Duodenal mucosa (tissue), 2 donors: ENCODE data around the gene OR2M4.

Source experiments
- H3K27ac ChIP-seq: one replicate; pipeline ENCODE4 v1.7.0; 2013; ENCODE audit warnings: low read depth, low read length
- H3K27me3 ChIP-seq, 2 donors: one replicate each; pipeline ENCODE4 v1.7.0; 2013; ENCODE audit warnings: low read length in 2 of 2, control low read depth in 1 of 2; ENCODE audit not compliant: insufficient read depth in 2 of 2, control insufficient read depth in 1 of 2
- H3K36me3 ChIP-seq, 2 donors: one replicate each; pipeline ENCODE4 v1.7.0; 2013; ENCODE audit warnings: low read length in 2 of 2, control low read depth in 1 of 2; ENCODE audit not compliant: insufficient read depth in 2 of 2, control insufficient read depth in 1 of 2
- H3K4me1 ChIP-seq, 2 donors: one replicate each; pipeline ENCODE4 v1.7.0; 2013; ENCODE audit warnings: low read length in 2 of 2, control low read depth in 1 of 2; ENCODE audit not compliant: insufficient read depth in 2 of 2, control insufficient read depth in 1 of 2
- H3K4me3 ChIP-seq, 2 donors: one replicate each; pipeline ENCODE4 v1.7.0; 2013; ENCODE audit warnings: low read length in 2 of 2, low read depth in 1 of 2
- H3K9ac ChIP-seq, 2 donors: one replicate each; pipeline ENCODE4 v1.7.0; 2013; ENCODE audit warnings: low read length in 2 of 2, low read depth in 1 of 2
- H3K9me3 ChIP-seq, 2 donors: one replicate each; pipeline ENCODE4 v1.7.0; 2013; ENCODE audit warnings: low read length in 2 of 2, control low read depth in 1 of 2; ENCODE audit not compliant: control insufficient read depth in 1 of 2

The OR2M4 gene, protein sequence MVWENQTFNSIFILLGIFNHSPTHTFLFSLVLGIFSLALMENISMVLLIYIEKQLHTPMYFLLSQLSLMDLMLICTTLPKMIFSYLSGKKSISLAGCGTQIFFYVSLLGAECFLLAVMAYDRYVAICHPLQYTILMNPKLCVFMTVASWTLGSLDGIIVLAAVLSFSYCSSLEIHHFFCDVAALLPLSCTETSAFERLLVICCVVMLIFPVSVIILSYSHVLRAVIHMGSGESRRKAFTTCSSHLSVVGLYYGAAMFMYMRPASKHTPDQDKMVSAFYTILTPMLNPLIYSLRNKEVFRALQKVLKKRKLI

DNA sequence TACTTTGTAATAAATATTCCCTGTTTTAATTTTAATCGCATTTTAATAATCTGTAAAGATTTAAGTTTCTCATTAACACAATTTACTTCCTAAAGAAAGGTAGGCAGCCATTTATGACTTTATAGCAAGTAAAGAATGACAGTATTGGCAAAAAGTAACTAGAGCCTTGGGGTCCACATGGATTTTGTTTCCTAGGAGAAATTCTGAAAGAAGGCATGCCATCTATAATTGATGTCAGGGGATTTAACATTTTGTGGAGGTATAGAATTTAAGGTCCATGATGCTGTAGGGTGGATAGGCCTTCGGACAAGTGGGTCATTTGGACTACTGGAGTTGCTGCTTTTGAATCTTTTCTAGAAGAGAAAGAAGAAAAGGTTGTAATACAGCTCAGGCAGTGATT, at the start of gene OR2M4:
TSS of gene OR2M4 (plus strand) at position 301 of the 400 bp plus-strand sequence. CDS start 7,512 bp downstream, outside the sequence.
- no peak within 1 kb of the TSS for H3K4me3 ChIP-seq
- H3K9me3 ChIP-seq, result peaks cover 13 to 16% of the 10 kb centered on the region in 2 donors
- no peaks in the 10 kb centered on the region for H3K27me3 ChIP-seq
- H3K9ac ChIP-seq, result no peak within 1 kb of the TSS
- no peak within 1 kb of the TSS for H3K27ac ChIP-seq
- H3K4me1 ChIP-seq, result no peaks in the 10 kb centered on the region
- H3K36me3 ChIP-seq, result no peaks in the 10 kb centered on the region

DNA sequence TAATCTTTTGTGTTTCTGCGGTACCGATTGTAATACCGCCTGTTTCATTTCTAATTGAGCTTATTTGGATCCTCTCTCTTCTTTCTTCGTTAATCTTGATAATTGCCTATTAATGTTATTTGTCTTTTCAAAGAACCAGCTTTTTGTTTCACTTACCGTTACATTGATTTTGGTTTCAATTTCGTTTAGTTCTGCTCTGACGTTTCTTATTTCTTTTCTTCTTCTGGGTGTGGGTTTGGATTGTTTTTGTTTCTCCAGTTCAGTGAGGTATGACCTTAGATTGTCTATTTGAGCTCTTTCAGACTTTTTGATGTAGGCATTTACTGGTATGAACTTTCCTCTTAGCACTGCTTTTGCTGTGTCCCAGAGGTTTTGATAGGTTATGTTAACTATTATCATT, 47.2 kb upstream of the OR2M4 start:
- H3K9me3 ChIP-seq, result peaks cover 0 to 10% of the 10 kb centered on the region in 2 donors

DNA sequence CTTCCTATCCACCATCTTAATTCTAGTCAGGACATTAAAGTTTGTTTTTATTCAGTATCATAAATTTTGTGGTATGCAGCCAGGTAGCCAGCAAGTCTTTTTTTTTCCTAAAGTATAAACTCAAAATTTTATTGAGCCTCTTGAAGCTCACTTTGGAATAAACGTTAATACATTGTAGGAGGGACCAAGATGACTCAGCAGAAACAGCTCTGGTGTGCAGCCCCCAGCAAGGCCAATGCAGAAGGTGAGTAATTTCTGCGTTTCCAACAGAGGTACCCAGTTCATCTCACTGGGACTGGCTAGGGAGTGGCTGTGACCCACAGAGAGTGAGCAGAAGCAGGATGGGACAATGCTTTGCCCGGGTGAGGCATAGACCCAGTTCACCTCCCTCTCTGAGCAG, 43.9 kb upstream of the OR2M4 start:
- Histone ChIP-seq H3K27me3 (no peaks in the 10 kb centered on the region), H3K27ac (no peak overlapping the region), H3K4me1 (no peaks in the 10 kb centered on the region), H3K9ac (no peak overlapping the region), H3K9me3 (peaks cover 4 to 10% of the 10 kb centered on the region in 2 donors), H3K4me3 (no peak overlapping the region), H3K36me3 (no peaks in the 10 kb centered on the region)

More for the DNA sequence above, 47.2 kb upstream of the OR2M4 start:
- H3K36me3 ChIP-seq, result no peaks in the 10 kb centered on the region
- no peaks in the 10 kb centered on the region for H3K4me1 ChIP-seq
- H3K27me3 ChIP-seq, result no peaks in the 10 kb centered on the region
- H3K4me3 ChIP-seq, result no peak overlapping the region
- H3K27ac ChIP-seq, result no peak overlapping the region
- no peak overlapping the region for H3K9ac ChIP-seq

DNA sequence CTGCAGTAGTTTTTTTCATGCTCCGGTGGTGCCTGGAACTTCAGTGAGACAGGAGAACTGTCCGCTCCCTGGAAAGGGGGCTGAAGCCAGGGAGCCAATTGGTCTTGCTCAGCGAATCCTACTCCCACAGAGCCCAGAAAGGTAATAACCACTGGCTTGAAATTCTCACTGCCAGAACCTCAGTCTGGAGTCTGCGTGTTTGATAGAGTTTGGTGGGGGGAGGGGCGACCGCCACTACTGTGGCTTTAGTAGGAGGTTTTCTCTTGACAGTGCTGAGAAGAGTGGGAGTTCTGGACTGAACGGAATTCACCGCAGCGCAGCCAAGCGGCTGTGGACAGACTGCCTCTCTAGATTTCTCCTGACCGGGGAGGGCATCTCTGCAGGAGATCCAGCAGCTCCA, 42.2 kb upstream of the OR2M4 start:
- H3K27me3 ChIP-seq, result no peaks in the 10 kb centered on the region
- no peaks in the 10 kb centered on the region for H3K36me3 ChIP-seq
- H3K27ac ChIP-seq, result no peak overlapping the region
- no peak overlapping the region for H3K4me3 ChIP-seq
- no peak overlapping the region for H3K9ac ChIP-seq
- H3K4me1 ChIP-seq, result no peaks in the 10 kb centered on the region
- peaks cover 4 to 10% of the 10 kb centered on the region in 2 donors for H3K9me3 ChIP-seq

DNA sequence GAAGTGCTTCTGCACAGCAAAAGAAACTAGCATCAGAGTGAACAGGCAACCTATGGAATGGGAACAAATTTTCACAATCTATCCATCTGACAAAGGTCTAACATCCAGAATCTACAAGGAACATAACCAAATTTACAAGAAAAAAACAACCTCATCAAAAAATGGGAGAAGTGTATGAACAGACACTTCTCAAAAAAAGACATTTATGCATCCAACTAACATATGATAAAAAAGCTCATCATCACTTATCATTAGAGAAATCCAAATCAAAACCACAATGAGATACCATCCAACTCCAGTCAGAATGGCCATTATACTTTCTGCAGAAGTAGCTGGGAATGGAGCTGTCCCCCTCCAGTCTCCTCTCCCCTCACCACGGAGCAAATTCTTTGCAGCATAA, 37.1 kb upstream of the OR2M4 start:
- no peaks in the 10 kb centered on the region for H3K27me3 ChIP-seq
- H3K27ac ChIP-seq, result no peak overlapping the region
- H3K4me1 ChIP-seq, result no peaks in the 10 kb centered on the region
- H3K36me3 ChIP-seq, result no peaks in the 10 kb centered on the region
- H3K9ac ChIP-seq, result no peak overlapping the region
- H3K4me3 ChIP-seq, result no peak overlapping the region
- H3K9me3 ChIP-seq, result peaks cover 0 to 7% of the 10 kb centered on the region in 2 donors

DNA sequence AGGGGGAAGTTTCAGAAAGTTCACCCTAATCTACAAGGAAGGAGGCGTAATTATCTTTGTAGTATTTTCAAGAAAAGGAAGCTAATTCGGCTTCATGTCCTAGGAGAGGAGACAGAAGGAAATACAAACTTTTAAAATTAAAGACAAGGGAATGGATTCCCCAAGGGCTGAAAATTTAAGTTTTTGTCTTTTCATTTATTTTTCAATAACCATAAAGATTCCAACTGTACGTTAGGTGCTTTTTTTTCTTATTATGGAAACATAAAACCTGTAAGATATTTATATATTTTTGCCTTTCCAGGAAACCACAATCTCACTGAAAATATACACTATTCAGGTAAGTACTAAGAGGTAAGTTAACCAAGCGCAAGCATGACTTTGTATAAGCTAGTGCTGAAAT, 34.3 kb upstream of the OR2M4 start, which contains the start of gene OR2M3:
TSS of gene OR2M3 (plus strand) at position 301 of the 400 bp plus-strand sequence. CDS start 5,803 bp downstream, outside the sequence.
- Histone ChIP-seq H3K4me1 (no peaks in the 10 kb centered on the region), H3K27me3 (no peaks in the 10 kb centered on the region), H3K9me3 (peaks cover 0 to 2% of the 10 kb centered on the region in 2 donors), H3K9ac (no peak within 1 kb of the TSS), H3K36me3 (no peaks in the 10 kb centered on the region), H3K4me3 (no peak within 1 kb of the TSS), H3K27ac (no peak within 1 kb of the TSS)

DNA sequence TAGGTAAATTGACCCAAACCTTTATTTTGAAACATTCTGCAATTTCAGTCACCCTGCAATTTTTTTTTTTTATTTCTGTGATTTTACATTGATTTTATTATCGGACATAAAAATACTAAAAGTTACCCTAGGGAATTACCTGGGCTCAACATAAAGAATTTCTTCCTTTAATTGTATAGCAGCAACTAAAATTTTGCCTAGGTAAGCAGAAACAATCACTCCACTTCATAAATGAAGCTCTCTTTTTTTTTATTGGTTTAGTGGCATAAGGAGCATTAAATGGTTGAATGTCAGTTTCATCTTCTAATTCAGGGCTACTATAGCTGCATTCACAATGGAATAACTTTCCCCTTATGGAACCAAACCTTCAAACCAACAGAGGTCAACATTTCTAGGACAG, 15.3 kb upstream of the OR2M4 start:
- Histone ChIP-seq H3K36me3 (no peaks in the 10 kb centered on the region), H3K9me3 (peaks cover 4 to 8% of the 10 kb centered on the region in 2 donors), H3K4me3 (no peak overlapping the region), H3K27me3 (no peaks in the 10 kb centered on the region), H3K4me1 (no peaks in the 10 kb centered on the region), H3K27ac (no peak overlapping the region), H3K9ac (no peak overlapping the region)

DNA sequence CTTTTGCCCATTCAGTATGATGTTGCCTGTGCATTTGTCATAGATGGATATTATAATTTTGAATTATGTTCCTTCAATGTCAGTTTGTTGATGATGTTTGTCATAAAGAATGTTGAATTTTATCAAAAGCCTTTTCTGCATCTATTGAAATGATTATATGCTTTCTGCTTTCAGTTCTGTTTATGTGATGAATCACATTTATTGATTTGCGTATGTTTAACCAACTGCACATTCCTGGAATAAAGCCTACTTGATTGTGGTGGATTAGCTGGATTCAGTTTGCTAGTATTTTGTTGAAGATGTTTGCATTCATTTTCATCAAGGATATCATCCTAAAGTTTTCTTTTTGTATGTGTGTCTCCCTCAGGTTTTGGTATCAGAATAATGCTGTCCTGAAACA, 5.7 kb upstream of the OR2M4 start:
- Histone ChIP-seq H3K36me3 (no peaks in the 10 kb centered on the region), H3K27ac (no peak overlapping the region), H3K4me1 (no peaks in the 10 kb centered on the region), H3K27me3 (no peaks in the 10 kb centered on the region), H3K9ac (no peak overlapping the region), H3K9me3 (peaks cover 13% of the 10 kb centered on the region in 2 donors), H3K4me3 (no peak overlapping the region)

DNA sequence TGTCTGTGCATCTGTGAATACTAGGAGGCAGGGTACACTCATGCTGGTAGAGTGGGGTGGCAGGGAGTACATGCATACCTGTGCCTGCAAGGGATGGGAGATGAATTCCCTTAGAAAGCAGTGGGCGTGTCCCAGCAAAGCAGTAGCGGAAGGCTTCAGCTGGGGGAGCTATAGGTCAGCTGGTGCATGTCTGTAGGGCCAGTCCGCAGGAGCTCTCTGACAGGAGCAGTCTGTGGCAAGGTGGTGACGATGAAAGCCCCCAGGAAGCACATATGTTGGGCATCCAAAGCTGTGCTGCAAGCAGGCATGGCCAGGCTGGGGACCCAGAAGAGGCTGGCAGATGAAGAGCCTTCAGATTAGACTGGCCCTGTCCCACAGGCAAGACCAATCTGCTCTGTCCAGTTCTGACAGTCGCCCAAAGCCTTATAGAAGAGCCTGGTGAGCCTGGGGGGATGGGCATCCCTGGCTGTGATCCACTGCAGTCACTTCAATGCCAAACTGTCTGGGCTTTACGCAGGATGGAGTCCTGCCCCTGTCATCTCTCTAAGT, 1.8 kb upstream of the OR2M4 start:
- Histone ChIP-seq H3K36me3 (no peaks in the 10 kb centered on the region), H3K4me3 (no peak overlapping the region), H3K4me1 (no peaks in the 10 kb centered on the region), H3K27me3 (no peaks in the 10 kb centered on the region), H3K9ac (no peak overlapping the region), H3K27ac (no peak overlapping the region), H3K9me3 (peaks cover 9 to 13% of the 10 kb centered on the region in 2 donors)

DNA sequence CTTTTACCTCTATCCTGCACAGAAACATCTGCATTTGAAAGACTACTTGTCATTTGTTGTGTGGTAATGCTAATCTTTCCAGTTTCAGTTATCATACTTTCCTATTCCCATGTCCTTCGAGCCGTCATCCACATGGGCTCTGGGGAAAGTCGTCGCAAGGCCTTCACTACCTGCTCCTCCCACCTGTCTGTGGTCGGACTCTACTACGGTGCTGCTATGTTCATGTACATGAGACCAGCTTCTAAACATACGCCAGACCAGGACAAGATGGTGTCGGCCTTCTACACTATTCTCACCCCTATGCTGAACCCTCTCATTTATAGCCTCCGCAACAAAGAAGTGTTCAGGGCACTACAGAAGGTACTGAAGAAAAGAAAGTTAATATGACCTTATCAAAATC, 8.3 kb downstream of the OR2M4 start:
- Histone ChIP-seq H3K27ac (no peak overlapping the region), H3K4me1 (no peaks in the 10 kb centered on the region), H3K9me3 (peaks cover 2 to 7% of the 10 kb centered on the region in 2 donors), H3K4me3 (no peak overlapping the region), H3K36me3 (no peaks in the 10 kb centered on the region), H3K27me3 (no peaks in the 10 kb centered on the region), H3K9ac (no peak overlapping the region)
